Gastrocnemius medialis (tissue), 4 donors: ENCODE data around the gene GID8. TPM values are rescaled to one million over a fixed set of nuclear protein-coding genes. Genes with fewer than 3 reads are reported as not detected.

Experiments used
- ATAC-seq, 2 donors: fragments of 150-250 bp; one replicate each; pipeline ENCODE4 v1.9.1; 2016
- DNase-seq, 2 donors: peaks; one replicate each; pipeline ENCODE4 v3.0.0-alpha.2; 2019
- H3K27ac ChIP-seq, 4 donors: fragments of 200-600 bp; sonication (generic); 1 replicate in 1 of 4; 2 replicates in 3 of 4; pipeline ENCODE4 v1.5.1; 2016 to 2018; ENCODE audit warnings: mild to moderate bottlenecking in 2 of 4, moderate library complexity in 1 of 4
- H3K27me3 ChIP-seq, 3 donors: fragments of 200-600 bp; sonication (generic) in 2 of 3; 1 replicate in 1 of 3; 2 replicates in 2 of 3; pipeline versions ENCODE4 v1.5.1 to v1.6.0; 2016 to 2019; ENCODE audit warnings: mild to moderate bottlenecking in 1 of 3, moderate library complexity in 1 of 3
- H3K36me3 ChIP-seq, 2 donors: fragments of 200-600 bp; sonication (generic) in 1 of 2; one replicate each; pipeline ENCODE4 v1.5.1; 2017 to 2018
- H3K4me1 ChIP-seq, 2 donors: fragments of 200-600 bp; sonication (generic) in 1 of 2; one replicate each; pipeline ENCODE4 v1.5.1; 2016 to 2017; ENCODE audit warnings: mild to moderate bottlenecking in 2 of 2
- H3K4me3 ChIP-seq, 4 donors: fragments of 200-600 bp; sonication (generic) in 3 of 4; 1 replicate in 1 of 4; 2 replicates in 3 of 4; pipeline ENCODE4 v1.5.1; 2016 to 2019; ENCODE audit warnings: mild to moderate bottlenecking in 2 of 4
- H3K9me3 ChIP-seq, 3 donors: fragments of 200-600 bp; sonication (generic) in 2 of 3; 1 replicate in 1 of 3; 2 replicates in 2 of 3; pipeline ENCODE4 v1.5.1; 2016 to 2019
- CTCF ChIP-seq, 5 experiments: fragments of 450-650 bp in 3 of 5; fragments of 200-600 bp in 2 of 5; sonication (generic) in 2 of 5; IDR thresholded peaks in 4 of 5; conservative IDR thresholded peaks in 1 of 5; 1 replicate in 4 of 5; 2 replicates in 1 of 5; pipeline ENCODE4 v1.5.1; 2016 to 2019; ENCODE audit warnings: antibody characterized with exemption in 5 of 5, mild to moderate bottlenecking in 3 of 5, moderate library complexity in 3 of 5
- POLR2A ChIP-seq, 2 donors: fragments of 450-650 bp; IDR thresholded peaks; one replicate each; pipeline ENCODE4 v1.6.1; 2017; ENCODE audit warnings: antibody characterized with exemption in 2 of 2, mild to moderate bottlenecking in 2 of 2, moderate library complexity in 2 of 2
- in situ Hi-C, 4 donors: fragments of 200-750 bp; cut with MboI; loops; one replicate each; pipeline versions ENCODE4 v1.15.0 to v1.8.0; 2017; ENCODE audit warnings: low sequenced_read_pairs in 4 of 4
- intact Hi-C: fragments of 100-400 bp; cut with DNase I; formaldehyde crosslinking; loops from one replicate; pipeline ENCODE4 v1.15.1; 2023; ENCODE audit warnings: low total_unique reads
- total RNA-seq, 4 donors: library from RNA; depleted of rRNA; stranded (reverse); fragments of >200 nt; gene quantifications; one replicate each; pipeline versions ENCODE4 v1.1.0 to v1.2.3, GENCODE V29; 2016

Gene GID8
- total RNA-seq, 4 donors from 2014 or later, result 12.8 to 16.2 (median 13.5) TPM

GRCh38 chr20:62908971-62909791 lies 28.8 kb upstream of the GID8 start:
- Histone ChIP-seq H3K27ac (no peak overlapping the region), H3K36me3 (peaks cover 5 to 78% of the 10 kb centered on the region in 2 donors), H3K4me3 (no peak overlapping the region), H3K27me3 (no peaks in the 10 kb centered on the region), H3K4me1 (peaks cover 10 to 21% of the 10 kb centered on the region in 2 donors), H3K9me3 (no peaks in the 10 kb centered on the region)
- DNase-seq, result no peak
- TF ChIP-seq CTCF (IDR thresholded peaks at IDR 0.05 in 4 of 5, conservative IDR thresholded peaks at IDR 0.05 in 1 of 5) (no peak), POLR2A (IDR thresholded peaks at IDR 0.05) (no peak)
- no peak for ATAC-seq
- in situ Hi-C loops, result no loop called here
- intact Hi-C loops, result no loop called here

- peaks cover 5 to 66% of the 10 kb centered on the region in 2 donors for H3K36me3 ChIP-seq
Observed at GRCh38 chr20:62910217-62910766, 27.7 kb upstream of the GID8 start.

DNA sequence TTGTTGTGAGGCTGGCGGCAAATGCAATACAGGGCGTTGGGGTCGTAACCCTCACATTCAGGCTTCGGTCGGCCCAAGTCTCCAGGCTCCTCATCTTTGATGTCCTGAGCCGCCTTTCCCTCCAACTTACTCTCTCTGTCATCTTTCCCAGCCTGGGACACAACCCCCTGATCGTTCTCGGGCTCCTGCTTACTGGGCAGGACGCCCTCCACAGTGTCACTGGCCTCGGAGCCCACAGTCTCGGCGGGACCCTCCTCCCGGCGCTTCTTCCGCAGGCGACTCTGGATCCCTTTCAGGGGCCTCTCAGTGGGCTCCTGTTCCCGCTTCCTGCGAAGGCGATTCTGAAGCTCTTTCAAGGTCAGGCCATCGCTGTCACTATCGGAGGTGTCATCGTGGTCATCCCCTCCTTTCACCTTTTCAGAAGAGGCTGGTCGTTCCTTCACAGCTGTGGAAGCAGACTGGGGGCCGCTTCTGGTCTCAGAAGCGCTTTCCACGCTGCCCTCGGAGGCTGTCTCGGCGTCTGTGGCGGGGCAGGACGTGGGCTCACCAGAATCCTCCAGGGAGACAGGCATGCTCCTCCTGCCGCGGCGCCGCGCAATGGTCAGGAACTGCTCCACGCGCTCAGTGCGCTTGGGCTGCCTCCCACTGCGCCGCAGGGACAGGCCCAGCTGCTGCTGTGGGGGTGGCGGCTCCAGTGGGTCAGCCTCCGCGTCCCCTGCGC lies 27.0 kb upstream of the GID8 start:
- Histone ChIP-seq H3K27me3 (no peaks in the 10 kb centered on the region), H3K36me3 (peaks cover 5 to 60% of the 10 kb centered on the region in 2 donors), H3K9me3 (no peaks in the 10 kb centered on the region), H3K4me3 (no peak overlapping the region), H3K27ac (no peak overlapping the region), H3K4me1 (peaks cover 28 to 36% of the 10 kb centered on the region in 2 donors)
- DNase-seq (no peak), ATAC-seq (no peak)
- TF ChIP-seq CTCF (IDR thresholded peaks at IDR 0.05 in 4 of 5, conservative IDR thresholded peaks at IDR 0.05 in 1 of 5) (no peak), POLR2A (IDR thresholded peaks at IDR 0.05) (no peak)
- intact Hi-C loops (no loop called here), in situ Hi-C loops (no loop called here)

More at GRCh38 chr20:62910217-62910766, 27.7 kb upstream of the GID8 start:
- DNase-seq, result no peak
- in situ Hi-C loops, result no loop called here
- TF ChIP-seq POLR2A (IDR thresholded peaks at IDR 0.05) (no peak), CTCF (IDR thresholded peaks at IDR 0.05 in 4 of 5, conservative IDR thresholded peaks at IDR 0.05 in 1 of 5) (no peak)
- no peak overlapping the region for H3K4me3 ChIP-seq
- no peaks in the 10 kb centered on the region for H3K27me3 ChIP-seq
- H3K27ac ChIP-seq, result no peak overlapping the region
- no peaks in the 10 kb centered on the region for H3K9me3 ChIP-seq
- intact Hi-C loops, result no loop called here
- peaks cover 22 to 30% of the 10 kb centered on the region in 2 donors for H3K4me1 ChIP-seq
- no peak for ATAC-seq

- H3K27ac ChIP-seq, result no peak overlapping the region
- no peaks in the 10 kb centered on the region for H3K9me3 ChIP-seq
- DNase-seq (no peak), ATAC-seq (no peak)
- H3K27me3 ChIP-seq, result no peaks in the 10 kb centered on the region
- intact Hi-C loops (no loop called here), in situ Hi-C loops (no loop called here)
- no peak for TF ChIP-seq POLR2A (IDR thresholded peaks at IDR 0.05)
- no peak for TF ChIP-seq CTCF (IDR thresholded peaks at IDR 0.05 in 4 of 5, conservative IDR thresholded peaks at IDR 0.05 in 1 of 5)
- H3K36me3 ChIP-seq, result peaks cover 2 to 51% of the 10 kb centered on the region in 2 donors
- H3K4me3 ChIP-seq, result no peak overlapping the region
- H3K4me1 ChIP-seq, result peaks cover 37 to 38% of the 10 kb centered on the region in 2 donors
Observed at GRCh38 chr20:62911701-62912280, 26.2 kb upstream of the GID8 start.
